Stimulated activated CD8-positive, alpha-beta memory T cell treated with anti-CD3 and anti-CD28 coated beads, Interleukin-12 subunit alpha, Interleukin-12 subunit beta, amount 100 ng/mL, for 24 hours (primary cell): ENCODE results near the gene KRTAP3-2.

Experiments used
- DNase-seq: peaks from one replicate; pipeline ENCODE4 v3.0.0-alpha.2; 2020; ENCODE audit errors: extremely low read depth

Gene KRTAP3-2

DNA sequence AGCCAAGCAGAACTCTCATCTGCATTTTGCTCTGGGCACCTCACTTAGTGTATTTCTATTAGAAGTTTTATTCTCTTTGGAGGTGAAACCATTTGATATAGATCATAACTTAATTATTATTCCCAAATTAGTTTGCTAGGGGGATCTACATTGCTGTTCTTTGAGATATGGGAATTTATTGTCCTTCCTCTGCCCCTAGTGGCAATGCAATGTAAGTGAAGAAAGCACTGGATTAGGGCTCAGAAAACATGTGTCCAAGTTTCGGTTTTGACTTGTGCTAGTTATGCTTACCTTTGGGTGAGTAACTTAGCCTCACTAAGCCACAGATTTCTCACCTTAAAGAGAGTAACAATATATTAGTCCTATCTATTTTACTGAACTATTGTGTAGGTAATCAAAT lies 35.9 kb downstream of the KRTAP3-2 start:
- no peak for DNase-seq

DNA sequence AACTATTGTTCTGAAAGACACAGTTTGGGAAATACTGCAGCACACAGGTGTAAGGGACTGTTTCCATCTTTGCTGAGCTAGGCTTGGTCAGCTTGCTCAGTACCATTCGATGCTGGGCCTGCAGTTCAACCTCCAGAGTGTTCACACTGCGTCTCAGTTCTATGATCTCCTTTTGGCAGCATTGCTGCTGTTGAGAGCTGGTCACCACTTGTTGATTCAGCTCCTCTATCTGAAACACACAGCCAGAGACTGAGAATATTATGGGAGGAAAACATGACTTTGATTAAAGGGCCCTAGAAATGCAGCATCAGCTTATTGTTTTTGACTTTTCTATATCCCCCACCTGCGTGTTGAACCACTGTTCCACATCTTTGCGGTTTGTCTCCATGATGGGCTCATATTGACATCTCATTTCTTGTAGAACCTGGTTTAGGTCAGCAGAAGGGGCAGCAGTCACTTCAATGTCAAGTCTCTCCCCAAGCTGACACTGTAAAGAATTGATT lies 37.6 kb downstream of the KRTAP3-2 start:
- no peak for DNase-seq

DNA sequence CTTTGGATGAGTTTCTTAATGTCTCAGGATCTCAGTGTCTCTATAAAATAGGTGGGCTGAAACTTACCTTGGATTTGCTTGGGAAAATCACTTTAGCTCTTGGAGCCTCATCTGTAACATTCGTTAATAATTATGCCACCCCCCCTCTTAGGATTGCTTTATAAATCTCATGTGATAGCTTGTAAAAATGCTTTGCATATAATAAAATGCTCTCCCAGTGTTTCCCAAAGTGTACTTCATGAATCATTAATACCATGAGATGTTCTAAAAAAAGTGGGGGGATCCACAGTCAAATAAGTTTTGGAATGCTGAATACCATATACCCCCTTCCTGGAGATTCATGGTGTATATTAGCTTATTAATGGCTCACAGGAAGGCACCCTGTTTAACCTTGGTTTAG lies 38.1 kb downstream of the KRTAP3-2 start:
- DNase-seq: no peak

DNA sequence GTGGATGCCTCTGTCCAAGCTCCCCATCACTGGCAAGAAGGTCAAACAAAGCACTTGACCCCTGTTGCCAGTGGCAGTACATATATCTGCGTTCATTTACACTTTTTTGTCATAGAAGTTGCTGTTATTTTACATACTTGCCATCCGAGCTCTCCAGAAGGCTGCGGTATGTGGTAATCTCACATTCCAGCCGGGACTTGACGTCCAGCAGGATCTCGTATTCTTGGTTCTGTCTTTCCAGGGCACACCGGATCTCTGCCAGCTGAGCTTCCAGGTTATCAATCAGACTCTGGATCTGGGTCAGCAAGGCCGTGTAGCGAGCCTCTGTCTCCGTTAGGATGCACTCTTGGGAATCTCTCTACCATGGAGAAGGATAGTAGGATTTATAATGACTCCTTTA lies 39.6 kb downstream of the KRTAP3-2 start:
- no peak for DNase-seq

DNA sequence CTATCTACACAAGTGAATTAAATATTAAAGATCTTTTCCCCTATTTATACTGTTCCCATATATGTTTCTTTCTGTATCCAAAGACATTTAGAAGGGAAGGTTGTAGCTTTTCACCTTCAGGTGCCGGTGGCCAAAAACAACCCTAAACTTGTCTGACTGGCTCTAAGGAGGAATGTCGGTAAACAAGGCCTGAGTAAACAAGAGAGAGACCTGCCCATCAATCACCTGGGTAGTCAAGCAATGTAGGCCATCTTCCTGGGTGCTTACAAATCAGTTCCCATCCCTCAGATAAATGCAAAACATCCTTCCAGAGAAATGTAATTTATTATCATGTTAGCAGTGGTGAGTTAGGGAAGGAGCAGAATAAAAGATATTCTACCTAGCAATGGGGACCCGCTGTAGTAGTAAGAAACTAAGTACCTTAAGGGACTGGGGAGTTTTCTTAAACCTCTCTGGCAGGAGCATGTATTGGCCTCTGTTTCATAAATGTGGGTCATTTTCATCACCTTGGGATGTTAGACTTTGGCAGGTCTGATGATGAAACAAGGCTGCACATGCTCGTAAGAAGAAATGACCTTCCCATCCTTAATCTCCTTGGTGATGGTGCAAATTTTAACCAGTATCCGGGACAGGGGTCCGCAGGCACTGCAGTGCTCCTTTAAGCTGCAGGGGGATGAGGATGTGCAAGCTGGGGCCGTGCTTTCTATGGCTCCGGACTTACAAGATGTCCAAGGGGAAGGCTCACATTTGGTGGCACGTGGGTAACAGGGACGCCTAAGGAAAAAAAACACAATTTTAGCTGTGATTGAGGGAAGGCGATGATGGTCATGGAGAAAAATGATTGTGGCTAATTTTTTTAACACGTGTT lies 41.4 kb downstream of the KRTAP3-2 start:
- DNase-seq: no peak

DNA sequence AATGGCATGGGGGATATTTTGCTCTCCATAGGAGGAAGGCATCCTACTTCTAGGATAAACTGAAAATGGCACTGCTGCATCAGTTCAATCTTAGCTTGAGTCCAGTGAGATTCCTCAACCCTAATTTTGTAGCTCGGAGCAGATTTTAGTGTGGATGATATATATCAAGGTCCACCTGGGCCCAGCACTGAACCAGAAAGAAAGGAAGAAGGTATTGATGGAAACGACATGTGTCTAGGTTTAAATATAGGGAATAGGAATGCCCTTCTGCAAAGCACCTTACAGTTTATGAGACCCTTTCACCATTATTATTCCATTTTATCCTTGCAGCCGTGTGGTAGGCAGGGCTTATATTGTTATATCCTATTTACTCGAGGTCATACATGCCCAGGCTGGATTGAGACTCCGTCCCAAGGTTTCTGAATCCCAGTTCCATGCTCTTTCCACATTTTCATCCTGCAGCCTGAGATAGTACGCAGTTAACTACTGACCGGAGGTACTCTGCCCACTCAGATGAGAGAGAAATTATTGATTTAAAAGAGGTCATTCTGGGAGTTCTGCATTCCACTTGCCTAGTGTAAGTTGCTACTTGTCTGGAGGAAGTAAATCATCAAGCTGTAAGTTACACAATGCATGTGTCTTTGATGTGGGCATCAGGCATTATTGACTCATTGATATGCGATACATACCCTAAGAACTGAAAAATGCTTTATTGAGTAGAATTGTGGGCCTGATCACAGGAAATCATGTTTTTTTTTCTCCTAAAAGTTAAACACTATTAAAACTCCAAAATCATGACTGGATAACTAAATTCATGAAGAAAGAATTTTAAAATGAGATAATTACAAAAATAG lies 43.1 kb downstream of the KRTAP3-2 start:
- no peak for DNase-seq

DNA sequence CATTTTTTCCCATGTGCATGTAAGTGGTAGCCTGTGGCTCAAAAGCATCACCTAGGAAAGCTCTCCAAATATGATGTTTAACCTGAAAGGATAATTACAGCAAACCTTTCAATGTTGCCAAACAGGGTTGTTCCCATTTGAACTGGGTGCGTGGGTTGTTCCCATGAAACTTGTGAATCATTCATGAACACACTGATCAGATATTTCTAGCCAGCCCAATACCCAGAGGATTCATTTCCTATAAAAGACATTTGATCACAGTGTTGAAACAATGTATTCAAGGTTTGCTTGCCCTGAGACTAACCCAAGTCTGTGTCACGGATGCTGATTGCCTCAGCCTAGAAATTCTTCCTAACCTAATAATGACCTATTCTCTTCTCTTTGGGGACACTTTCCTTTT lies 45.8 kb downstream of the KRTAP3-2 start:
- no peak for DNase-seq

DNA sequence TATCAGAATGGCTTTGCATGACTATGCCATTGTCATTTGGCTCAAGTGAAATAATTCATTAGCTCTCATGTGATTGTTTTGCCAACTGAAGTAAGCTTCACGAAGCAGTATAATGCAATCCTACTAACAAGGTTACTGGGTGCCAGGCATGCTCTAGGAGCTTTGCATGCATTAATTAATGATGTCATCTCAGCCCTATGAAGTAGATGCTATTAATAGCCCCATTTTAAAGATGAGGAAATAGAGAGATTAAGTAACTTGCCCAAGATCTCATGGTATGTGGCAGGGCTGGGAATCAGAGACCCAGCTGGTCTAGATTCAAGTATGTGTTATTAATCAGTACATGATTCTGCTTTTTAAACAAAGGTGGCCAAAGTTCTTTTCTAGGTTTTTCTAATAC lies 47.0 kb downstream of the KRTAP3-2 start:
- DNase-seq: no peak

DNA sequence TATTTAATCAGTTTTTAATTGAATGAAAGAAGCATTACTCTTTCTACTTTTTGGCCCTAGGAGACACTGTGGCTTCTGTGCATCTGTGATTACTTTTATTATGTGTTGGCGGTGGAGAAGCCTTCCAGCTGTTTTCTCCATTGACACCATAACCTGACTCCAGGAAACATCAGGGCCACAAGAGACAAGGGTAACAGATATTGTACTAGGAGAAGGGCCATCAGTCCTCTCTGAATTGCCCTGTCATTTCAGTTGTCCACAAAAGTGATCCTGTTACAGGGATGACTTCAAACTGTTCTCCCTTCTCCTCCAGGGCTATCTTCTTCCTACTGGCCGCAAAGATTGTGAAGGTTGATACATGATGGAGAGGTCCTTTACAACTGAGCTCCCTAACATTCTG lies 47.6 kb downstream of the KRTAP3-2 start:
- DNase-seq: no peak

DNA sequence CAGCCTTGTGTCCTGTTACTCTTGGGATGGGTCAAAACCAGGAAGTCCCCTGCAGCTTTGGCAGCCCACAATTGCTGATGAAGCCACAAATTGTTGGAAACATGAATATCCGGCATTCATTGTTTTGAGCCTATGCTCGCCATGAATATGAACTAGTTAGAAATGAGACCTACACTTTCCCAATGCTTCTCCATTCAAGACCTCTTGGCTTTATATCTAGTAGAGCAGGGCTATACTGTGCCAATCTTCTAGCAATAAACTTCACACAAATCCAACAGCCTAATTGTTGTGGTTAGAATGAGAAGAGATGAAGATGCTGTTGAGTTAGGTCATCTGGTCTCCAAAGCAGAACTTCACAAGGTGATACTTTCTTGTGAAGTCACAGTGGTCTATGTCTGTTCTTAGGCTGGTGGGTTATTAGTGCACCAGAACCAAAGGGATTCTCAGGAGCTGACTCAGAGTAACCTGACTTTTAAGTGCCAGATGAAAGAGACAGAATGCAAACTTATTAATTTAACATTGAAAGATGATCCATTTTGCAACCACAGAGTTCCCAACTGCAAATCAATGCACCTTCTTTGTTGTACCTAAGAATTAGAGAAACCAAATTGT lies 48.6 kb downstream of the KRTAP3-2 start:
- DNase-seq: no peak

DNA sequence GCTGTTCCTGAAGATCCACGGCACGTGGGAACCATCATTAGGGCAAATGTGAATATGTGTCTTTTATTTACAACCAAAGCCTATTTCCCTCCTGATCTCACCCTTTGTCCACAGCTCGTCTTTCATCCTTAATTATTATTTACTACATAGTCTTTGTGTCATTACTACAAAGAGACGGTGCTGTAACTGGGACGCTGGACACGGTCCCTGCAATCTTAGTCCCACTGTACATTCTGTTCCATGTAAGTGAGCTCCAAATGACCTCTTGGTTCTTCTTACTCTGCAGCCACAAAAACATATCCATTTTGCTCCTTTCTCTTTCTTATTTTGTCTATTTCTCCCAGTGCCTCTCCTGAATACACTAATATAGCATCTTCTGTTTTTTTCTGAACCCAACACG lies 49.5 kb downstream of the KRTAP3-2 start:
- DNase-seq: no peak

DNA sequence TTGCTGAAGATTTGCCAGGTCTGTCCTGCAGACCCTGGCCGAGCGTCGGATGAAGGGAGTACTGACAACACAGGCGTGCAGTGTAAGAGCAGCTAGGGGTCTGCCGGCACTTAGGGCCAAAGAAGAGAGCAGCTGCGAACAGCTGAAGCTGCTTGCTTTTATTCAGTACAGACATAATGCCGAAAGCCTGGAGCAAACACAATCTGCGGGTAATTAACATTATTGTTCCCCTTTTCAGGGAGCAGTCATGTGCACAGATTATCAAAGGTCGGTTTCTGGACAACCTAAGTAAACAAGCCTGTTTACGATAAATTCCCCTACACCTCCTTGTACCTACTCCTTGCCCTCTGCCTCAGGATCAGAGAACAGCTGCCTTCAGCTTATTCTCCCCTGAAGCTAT lies 50.3 kb downstream of the KRTAP3-2 start:
- no peak for DNase-seq
